ENCODE data around the gene ATP5PO. TPM values are rescaled to one million over a fixed set of nuclear protein-coding genes. Genes with fewer than 3 reads are reported as not detected.

ATP5PO gene
- total and polyA plus RNA-seq, 4 donors = 72.8 to 200 (median 131) TPM

DNA sequence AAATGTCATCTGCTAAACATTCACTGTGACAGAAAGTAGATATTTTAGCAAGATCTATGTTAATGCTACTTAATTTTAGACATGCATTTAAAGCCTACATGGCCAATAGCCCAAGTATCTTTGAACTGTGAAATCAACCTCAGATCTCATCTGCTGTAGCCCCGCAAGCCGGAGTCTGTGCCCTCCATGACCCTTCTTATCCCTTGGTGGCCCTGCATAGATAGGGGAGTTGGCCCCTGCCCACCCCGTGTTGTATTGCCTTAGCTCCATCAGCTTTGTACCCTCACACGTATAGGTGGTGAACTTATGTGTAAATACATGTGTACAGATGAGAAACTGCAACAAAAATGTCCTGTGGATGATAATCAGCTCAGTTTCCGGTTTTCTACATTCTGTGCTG lies 18.5 kb downstream of the ATP5PO start:
- TF ChIP-seq, protein P1, sequence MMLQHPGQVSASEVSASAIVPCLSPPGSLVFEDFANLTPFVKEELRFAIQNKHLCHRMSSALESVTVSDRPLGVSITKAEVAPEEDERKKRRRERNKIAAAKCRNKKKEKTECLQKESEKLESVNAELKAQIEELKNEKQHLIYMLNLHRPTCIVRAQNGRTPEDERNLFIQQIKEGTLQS (IDR thresholded peaks at IDR 0.05) = no peak
- TF ChIP-seq RXRA (IDR thresholded peaks at IDR 0.05) = no peak
- TF ChIP-seq, protein P2, sequence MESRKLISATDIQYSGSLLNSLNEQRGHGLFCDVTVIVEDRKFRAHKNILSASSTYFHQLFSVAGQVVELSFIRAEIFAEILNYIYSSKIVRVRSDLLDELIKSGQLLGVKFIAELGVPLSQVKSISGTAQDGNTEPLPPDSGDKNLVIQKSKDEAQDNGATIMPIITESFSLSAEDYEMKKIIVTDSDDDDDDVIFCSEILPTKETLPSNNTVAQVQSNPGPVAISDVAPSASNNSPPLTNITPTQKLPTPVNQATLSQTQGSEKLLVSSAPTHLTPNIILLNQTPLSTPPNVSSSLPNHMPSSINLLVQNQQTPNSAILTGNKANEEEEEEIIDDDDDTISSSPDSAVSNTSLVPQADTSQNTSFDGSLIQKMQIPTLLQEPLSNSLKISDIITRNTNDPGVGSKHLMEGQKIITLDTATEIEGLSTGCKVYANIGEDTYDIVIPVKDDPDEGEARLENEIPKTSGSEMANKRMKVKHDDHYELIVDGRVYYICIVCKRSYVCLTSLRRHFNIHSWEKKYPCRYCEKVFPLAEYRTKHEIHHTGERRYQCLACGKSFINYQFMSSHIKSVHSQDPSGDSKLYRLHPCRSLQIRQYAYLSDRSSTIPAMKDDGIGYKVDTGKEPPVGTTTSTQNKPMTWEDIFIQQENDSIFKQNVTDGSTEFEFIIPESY (IDR thresholded peaks at IDR 0.05) = no peak
- 77% methylated on average over 5 of the region's 5 CpGs for WGBS

DNA sequence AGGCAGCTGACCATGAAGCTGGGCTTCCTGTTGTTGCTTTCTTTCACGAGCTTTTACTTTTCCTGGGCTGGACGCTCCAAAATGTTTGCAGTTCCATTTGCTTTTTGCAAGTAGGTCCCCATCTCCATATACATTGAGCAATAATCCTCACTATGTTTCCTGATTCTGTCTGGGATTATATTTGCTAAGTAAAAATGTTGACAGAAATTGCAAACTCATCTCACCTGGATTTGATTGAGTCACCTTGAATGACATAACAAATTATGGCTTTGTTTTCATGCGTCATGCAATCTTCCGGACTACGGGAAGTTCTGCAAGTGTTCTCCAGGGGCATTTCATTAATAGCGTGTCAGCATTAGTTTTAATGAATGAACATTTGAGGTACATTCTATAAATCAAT lies 18.9 kb downstream of the ATP5PO start:
- no peaks in the 10 kb centered on the region for H3K9me3 ChIP-seq (ENCODE audit: control insufficient read depth in 4 of 4, low read length in 3 of 4)
- no peaks in the 10 kb centered on the region for H3K27me3 ChIP-seq (ENCODE audit: control insufficient read depth in 4 of 4, insufficient read depth in 4 of 4, low read length in 3 of 4)
- peaks cover 1 to 16% (median 8%) of the 10 kb centered on the region in 4 donors for H3K4me1 ChIP-seq (ENCODE audit: control insufficient read depth in 4 of 4, insufficient read depth in 4 of 4, low read length in 3 of 4)
- H3K27ac ChIP-seq (ENCODE audit: low read depth in 1 of 2, low read length in 2 of 2) = no peak overlapping the region
- TF ChIP-seq EGR1 (IDR thresholded peaks at IDR 0.05; ENCODE audit: low read depth in 2 of 2) (no peak), TAF1 (conservative IDR thresholded peaks at IDR 0.05) (no peak), RAD21 (IDR thresholded peaks at IDR 0.05) (no peak), FOXA1 (IDR thresholded peaks at IDR 0.05) (no peak), HNF4G (IDR thresholded peaks at IDR 0.05) (no peak), JUND (IDR thresholded peaks at IDR 0.05) (no peak), FOXA2 (IDR thresholded peaks at IDR 0.05) (no peak), NR2F2 (IDR thresholded peaks at IDR 0.05) (no peak), HNF4A (conservative IDR thresholded peaks at IDR 0.05) (no peak), SP1 (IDR thresholded peaks at IDR 0.05) (no peak), RXRA (IDR thresholded peaks at IDR 0.05) (no peak)
- TF ChIP-seq, protein P1 (IDR thresholded peaks at IDR 0.05) = no peak
- TF ChIP-seq, protein P2 (IDR thresholded peaks at IDR 0.05) = no peak
- TF ChIP-seq, protein P3, sequence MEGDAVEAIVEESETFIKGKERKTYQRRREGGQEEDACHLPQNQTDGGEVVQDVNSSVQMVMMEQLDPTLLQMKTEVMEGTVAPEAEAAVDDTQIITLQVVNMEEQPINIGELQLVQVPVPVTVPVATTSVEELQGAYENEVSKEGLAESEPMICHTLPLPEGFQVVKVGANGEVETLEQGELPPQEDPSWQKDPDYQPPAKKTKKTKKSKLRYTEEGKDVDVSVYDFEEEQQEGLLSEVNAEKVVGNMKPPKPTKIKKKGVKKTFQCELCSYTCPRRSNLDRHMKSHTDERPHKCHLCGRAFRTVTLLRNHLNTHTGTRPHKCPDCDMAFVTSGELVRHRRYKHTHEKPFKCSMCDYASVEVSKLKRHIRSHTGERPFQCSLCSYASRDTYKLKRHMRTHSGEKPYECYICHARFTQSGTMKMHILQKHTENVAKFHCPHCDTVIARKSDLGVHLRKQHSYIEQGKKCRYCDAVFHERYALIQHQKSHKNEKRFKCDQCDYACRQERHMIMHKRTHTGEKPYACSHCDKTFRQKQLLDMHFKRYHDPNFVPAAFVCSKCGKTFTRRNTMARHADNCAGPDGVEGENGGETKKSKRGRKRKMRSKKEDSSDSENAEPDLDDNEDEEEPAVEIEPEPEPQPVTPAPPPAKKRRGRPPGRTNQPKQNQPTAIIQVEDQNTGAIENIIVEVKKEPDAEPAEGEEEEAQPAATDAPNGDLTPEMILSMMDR (IDR thresholded peaks at IDR 0.05; ENCODE audit: low read depth, low read length, missing input control) = no peak
- 82% methylated on average over 6 of the region's 6 CpGs for WGBS
- no peak overlapping the region for H3K9ac ChIP-seq (ENCODE audit: low read depth in 1 of 2, low read length in 2 of 2)
- H3K4me3 ChIP-seq (ENCODE audit: low read depth in 1 of 3, low read length in 3 of 3) = no peak overlapping the region
- H3K36me3 ChIP-seq (ENCODE audit: control insufficient read depth in 4 of 4, insufficient read depth in 3 of 4, low read depth in 1 of 4, low read length in 3 of 4) = no peaks in the 10 kb centered on the region
- no peak for DNase-seq (ENCODE audit: low spot score)

More for the DNA sequence above, 18.5 kb downstream of the ATP5PO start:
- no peaks in the 10 kb centered on the region for H3K27me3 ChIP-seq (ENCODE audit: control insufficient read depth in 4 of 4, insufficient read depth in 4 of 4, low read length in 3 of 4)
- H3K36me3 ChIP-seq (ENCODE audit: control insufficient read depth in 4 of 4, insufficient read depth in 3 of 4, low read depth in 1 of 4, low read length in 3 of 4) = peaks cover 0 to 2% (median 0%) of the 10 kb centered on the region in 4 donors
- H3K4me1 ChIP-seq (ENCODE audit: control insufficient read depth in 4 of 4, insufficient read depth in 4 of 4, low read length in 3 of 4) = peaks cover 1 to 20% (median 11%) of the 10 kb centered on the region in 4 donors
- H3K4me3 ChIP-seq (ENCODE audit: low read depth in 1 of 3, low read length in 3 of 3) = no peak overlapping the region
- no peak overlapping the region for H3K9ac ChIP-seq (ENCODE audit: low read depth in 1 of 2, low read length in 2 of 2)
- H3K27ac ChIP-seq (ENCODE audit: low read depth in 1 of 2, low read length in 2 of 2) = no peak overlapping the region
- H3K9me3 ChIP-seq (ENCODE audit: control insufficient read depth in 4 of 4, low read length in 3 of 4) = no peaks in the 10 kb centered on the region
- DNase-seq (ENCODE audit: low spot score) = no peak

All from liver (tissue), 9 donors.